Nephron (organoid): ENCODE data around the gene RPL21.

Source experiments
- H3K27ac Mint-ChIP-seq, 3 experiments: 2 replicates each; pipeline ENCODE4 v1.8.0; 2020; ENCODE audit warnings: mixed read lengths in 3 of 3, mild to moderate bottlenecking in 2 of 3, moderate library complexity in 1 of 3
- H3K27me3 Mint-ChIP-seq: 2 replicates; pipeline ENCODE4 v1.8.0; 2021; ENCODE audit warnings: low read depth, mild to moderate bottlenecking, moderate library complexity, mixed read lengths
- H3K36me3 Mint-ChIP-seq: 2 replicates; pipeline ENCODE4 v1.8.0; 2020; ENCODE audit warnings: low read depth, mixed read lengths
- H3K4me1 Mint-ChIP-seq: 2 replicates; pipeline ENCODE4 v1.8.0; 2020; ENCODE audit warnings: mixed read lengths
- H3K4me3 Mint-ChIP-seq, 3 experiments: 2 replicates each; pipeline ENCODE4 v1.8.0; 2020; ENCODE audit warnings: mild to moderate bottlenecking in 3 of 3, mixed read lengths in 3 of 3, moderate library complexity in 2 of 3
- H3K9me3 Mint-ChIP-seq: 2 replicates; pipeline ENCODE4 v1.8.0; 2020; ENCODE audit warnings: mixed read lengths
- TF ChIP-seq, protein P1 (sequence below), 3 experiments: fragments of 200-600 bp; sonication (generic); IDR thresholded peaks; one replicate each; pipeline ENCODE4 v1.5.0; 2021; ENCODE audit warnings: antibody characterized with exemption in 3 of 3; ENCODE audit not compliant: unreplicated experiment in 3 of 3

The RPL21 gene

DNA sequence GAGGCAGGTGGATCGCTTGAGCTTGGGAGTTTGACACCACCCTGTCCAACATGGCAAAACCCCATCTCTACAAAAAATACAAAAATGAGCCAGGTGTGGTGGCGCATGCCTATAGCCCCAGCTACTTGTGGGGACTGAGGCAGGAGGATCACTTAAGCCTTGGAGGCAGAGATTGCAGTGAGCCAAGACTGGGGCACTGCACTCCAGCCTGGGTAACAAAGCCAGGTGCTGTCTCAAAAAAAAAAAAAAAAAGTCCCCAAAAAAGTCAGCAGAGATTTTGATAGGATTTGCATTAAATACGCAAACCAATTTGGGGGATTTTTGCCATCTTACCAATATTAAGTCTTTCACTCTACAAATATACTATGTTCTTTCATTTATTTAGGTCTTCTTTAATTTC lies 21.7 kb upstream of the RPL21 start:
- Mint-ChIP-seq H3K27ac (no peak overlapping the region), H3K27me3 (no peaks in the 10 kb centered on the region), H3K4me3 (no peak overlapping the region), H3K9me3 (peaks cover 14% of the 10 kb centered on the region), H3K36me3 (peaks cover 4% of the 10 kb centered on the region), H3K4me1 (no peaks in the 10 kb centered on the region)
- TF ChIP-seq, protein P1, sequence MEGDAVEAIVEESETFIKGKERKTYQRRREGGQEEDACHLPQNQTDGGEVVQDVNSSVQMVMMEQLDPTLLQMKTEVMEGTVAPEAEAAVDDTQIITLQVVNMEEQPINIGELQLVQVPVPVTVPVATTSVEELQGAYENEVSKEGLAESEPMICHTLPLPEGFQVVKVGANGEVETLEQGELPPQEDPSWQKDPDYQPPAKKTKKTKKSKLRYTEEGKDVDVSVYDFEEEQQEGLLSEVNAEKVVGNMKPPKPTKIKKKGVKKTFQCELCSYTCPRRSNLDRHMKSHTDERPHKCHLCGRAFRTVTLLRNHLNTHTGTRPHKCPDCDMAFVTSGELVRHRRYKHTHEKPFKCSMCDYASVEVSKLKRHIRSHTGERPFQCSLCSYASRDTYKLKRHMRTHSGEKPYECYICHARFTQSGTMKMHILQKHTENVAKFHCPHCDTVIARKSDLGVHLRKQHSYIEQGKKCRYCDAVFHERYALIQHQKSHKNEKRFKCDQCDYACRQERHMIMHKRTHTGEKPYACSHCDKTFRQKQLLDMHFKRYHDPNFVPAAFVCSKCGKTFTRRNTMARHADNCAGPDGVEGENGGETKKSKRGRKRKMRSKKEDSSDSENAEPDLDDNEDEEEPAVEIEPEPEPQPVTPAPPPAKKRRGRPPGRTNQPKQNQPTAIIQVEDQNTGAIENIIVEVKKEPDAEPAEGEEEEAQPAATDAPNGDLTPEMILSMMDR (IDR thresholded peaks at IDR 0.05; ENCODE audit: unreplicated experiment in 3 of 3) = no peak

DNA sequence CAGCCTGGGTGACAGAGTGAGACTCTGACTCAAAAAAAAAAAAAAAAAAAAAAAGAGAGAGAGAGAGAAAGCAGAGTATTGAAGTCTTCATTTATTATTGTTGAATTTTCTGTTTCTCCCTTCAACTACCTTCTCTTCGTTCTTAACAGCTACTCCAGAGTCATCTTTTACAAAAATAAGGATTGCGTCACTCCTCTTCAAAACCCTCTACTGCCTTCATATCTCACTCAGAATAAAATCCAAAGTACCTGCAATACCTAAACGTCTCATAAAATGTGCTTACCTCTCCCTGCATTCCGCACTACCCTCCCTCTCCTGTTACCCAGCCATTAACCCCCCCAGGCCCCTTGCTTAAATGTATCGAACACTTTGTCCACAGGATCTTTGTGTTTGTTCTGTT lies 17.4 kb upstream of the RPL21 start:
- TF ChIP-seq, protein P1 (IDR thresholded peaks at IDR 0.05; ENCODE audit: unreplicated experiment in 3 of 3) = no peak
- Mint-ChIP-seq H3K27me3 (peaks cover 7% of the 10 kb centered on the region), H3K4me1 (no peaks in the 10 kb centered on the region), H3K4me3 (no peak overlapping the region), H3K36me3 (peaks cover 4% of the 10 kb centered on the region), H3K27ac (no peak overlapping the region), H3K9me3 (peaks cover 14% of the 10 kb centered on the region)

DNA sequence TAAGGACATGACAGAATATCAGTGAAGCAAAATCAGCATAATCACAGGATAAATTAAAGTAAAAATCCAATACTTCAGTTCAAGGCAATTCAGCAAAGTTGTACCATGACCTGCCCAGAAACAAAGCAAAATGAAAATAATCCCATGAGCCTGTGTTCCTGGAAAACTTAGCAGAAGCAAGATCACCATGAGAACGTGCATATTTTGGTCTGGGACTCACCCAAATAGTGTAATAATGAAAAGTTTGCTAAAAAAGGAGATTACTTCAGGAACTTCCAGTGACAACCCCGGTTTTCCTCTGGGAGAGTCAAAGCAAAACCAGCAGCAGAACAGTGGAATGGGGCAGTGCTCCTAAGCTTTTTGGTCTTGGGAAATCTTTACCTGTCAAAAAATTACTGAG lies 14.9 kb upstream of the RPL21 start:
- Mint-ChIP-seq H3K4me1 (no peaks in the 10 kb centered on the region), H3K36me3 (peaks cover 4% of the 10 kb centered on the region), H3K27ac (no peak overlapping the region), H3K27me3 (peaks cover 7% of the 10 kb centered on the region), H3K9me3 (peaks cover 10% of the 10 kb centered on the region), H3K4me3 (no peak overlapping the region)
- TF ChIP-seq, protein P1 (IDR thresholded peaks at IDR 0.05; ENCODE audit: unreplicated experiment in 3 of 3) = no peak

DNA sequence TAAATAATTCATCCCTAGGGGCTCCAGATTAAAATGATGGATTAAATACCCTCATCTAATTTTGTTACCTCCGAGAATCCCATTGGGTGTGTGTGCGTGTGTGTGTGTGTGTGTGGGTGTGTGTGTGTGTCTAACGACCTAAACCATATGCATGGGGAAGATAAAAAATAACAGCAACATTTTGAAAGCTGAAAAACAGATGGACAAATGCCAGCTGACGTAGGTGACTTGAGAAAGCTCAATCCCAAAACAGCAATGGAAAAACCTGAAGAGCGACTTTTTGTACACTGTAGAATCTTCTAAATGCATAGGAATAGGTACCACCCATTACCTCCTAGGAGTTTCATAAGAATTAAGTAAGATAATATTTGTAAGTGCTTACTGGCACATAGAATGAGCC lies 8.7 kb upstream of the RPL21 start:
- TF ChIP-seq, protein P1 (IDR thresholded peaks at IDR 0.05; ENCODE audit: unreplicated experiment in 3 of 3) = no peak
- no peak overlapping the region for H3K4me3 Mint-ChIP-seq
- H3K27me3 Mint-ChIP-seq = peaks cover 7% of the 10 kb centered on the region
- no peak overlapping the region for H3K27ac Mint-ChIP-seq
- peaks cover 3% of the 10 kb centered on the region for H3K4me1 Mint-ChIP-seq
- no peaks in the 10 kb centered on the region for H3K9me3 Mint-ChIP-seq
- H3K36me3 Mint-ChIP-seq = no peaks in the 10 kb centered on the region

DNA sequence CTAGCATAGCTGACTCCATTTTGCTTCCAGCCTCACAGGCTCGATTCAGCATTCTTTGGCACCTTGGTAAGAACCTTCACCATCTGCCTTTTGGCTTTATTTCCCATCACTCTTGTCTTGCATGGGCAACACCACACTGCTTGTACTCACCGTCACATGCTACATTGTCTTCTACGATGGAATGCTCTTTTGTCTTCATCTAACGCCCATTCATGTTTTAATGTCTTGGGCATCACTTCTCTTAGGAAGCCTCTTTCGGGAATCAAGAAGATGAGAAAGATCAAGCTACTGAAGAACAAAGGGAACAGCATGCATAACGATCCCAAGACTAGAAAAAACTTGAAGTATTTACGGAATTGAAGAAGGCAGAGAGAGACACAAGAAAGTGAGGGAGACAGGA lies 5.7 kb upstream of the RPL21 start:
- Mint-ChIP-seq H3K36me3 (no peaks in the 10 kb centered on the region), H3K27ac (no peak overlapping the region), H3K4me1 (peaks cover 7% of the 10 kb centered on the region), H3K27me3 (no peaks in the 10 kb centered on the region), H3K9me3 (no peaks in the 10 kb centered on the region), H3K4me3 (no peak overlapping the region)
- TF ChIP-seq, protein P1 (IDR thresholded peaks at IDR 0.05; ENCODE audit: unreplicated experiment in 3 of 3) = no peak

DNA sequence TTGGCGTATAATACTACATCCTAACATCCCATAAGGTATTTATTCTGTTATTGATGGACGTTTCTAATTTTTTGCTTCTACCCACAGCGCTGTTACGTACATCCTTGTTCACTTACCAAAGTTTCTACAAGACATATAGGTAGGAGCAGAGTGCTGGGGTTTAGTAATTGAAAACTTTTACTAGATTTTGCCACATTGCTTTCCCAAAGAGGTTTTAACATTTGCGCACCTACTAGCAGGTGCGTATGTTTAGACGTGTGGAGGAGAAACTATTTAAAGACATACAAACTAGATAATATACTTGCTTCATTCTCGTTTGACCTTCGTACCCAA lies 559 bp upstream of the RPL21 start:
- H3K27me3 Mint-ChIP-seq = no peaks in the 10 kb centered on the region
- H3K36me3 Mint-ChIP-seq = peaks cover 15% of the 10 kb centered on the region
- H3K4me3 Mint-ChIP-seq = peak overlapping the region; percentile 93 to 100 (median 99)
- peak overlapping the region; percentile 100 for H3K27ac Mint-ChIP-seq
- H3K9me3 Mint-ChIP-seq = no peaks in the 10 kb centered on the region
- TF ChIP-seq, protein P1 (IDR thresholded peaks at IDR 0.05; ENCODE audit: unreplicated experiment in 3 of 3) = no peak
- peaks cover 31% of the 10 kb centered on the region for H3K4me1 Mint-ChIP-seq
